ENCODE results near the gene CHST11. TPM values are rescaled to one million over a fixed set of nuclear protein-coding genes. Genes with fewer than 3 reads are reported as not detected.

The CHST11 gene
- total RNA-seq, 1 donor from 2014 or later = 6.0 TPM

DNA sequence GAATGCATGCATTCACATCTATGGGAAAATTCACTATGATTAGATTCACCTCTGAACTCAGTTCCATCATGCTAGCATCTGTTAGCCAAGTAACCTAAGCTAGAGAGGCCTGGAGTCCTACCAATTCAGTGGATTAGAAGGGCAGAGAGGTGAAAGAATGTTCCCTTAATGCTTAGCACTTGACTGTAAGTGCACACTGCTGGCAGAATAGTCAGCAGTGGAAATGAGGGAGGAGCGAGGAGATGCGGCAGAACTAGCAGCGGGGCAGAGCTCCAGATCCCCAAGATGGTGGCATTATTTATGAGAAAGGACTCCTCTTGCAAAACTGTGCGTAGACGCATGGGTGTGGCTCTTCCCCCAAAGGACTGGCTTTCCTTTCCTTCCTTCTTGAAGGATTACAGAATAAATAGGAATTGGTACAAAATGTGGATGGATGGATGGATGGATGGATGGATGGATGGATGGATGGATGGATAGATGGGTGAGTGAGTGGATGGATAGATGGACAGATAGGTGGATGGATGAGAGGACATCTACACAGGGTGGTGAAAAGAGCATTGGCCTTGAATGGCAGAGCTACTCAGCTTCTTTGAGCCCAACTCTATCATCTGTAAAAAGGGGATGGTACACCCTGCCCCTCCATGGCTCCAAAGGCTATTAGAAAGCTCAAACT, 227.2 kb downstream of the CHST11 start:
- intact Hi-C loops (cut with micrococcal nuclease) = no loop called here
- Histone ChIP-seq H3K4me3 (no peak overlapping the region), H3K4me1 (peaks cover 37% of the 10 kb centered on the region), H3K27me3 (ENCODE audit: low read depth) (no peaks in the 10 kb centered on the region), H3K9me3 (replicated peaks) (no peaks in the 10 kb centered on the region), H3K27ac (replicated peaks) (peak overlapping the region; percentile 54), H3K36me3 (no peaks in the 10 kb centered on the region)
- no peak for TF ChIP-seq CTCF (IDR thresholded peaks at IDR 0.05; ENCODE audit: borderline replicate concordance)
- DNase-seq = no peak

GRCh38 chr12:104684884-104685283, 228.1 kb downstream of the CHST11 start:
- intact Hi-C loops (cut with micrococcal nuclease) = no loop called here

DNA sequence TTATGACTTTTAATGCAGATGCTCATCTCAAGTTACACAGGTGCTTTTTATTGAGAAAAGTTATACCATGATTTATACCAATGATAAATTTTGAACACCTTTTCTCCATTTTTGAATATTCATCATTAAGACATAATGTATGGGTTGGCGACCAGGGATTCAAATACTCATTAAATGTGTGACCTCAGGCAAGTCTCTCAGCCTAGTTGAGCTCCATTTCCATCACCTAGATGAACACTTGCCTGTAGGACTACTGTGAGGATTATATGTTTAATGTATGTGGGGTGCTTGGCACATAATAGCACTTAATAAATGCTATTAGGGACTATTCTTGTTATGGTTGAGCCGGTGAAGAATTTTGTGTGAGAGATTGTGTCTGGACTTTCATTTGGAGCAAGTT, 228.6 kb downstream of the CHST11 start:
- Histone ChIP-seq H3K4me1 (peaks cover 37% of the 10 kb centered on the region), H3K27me3 (ENCODE audit: low read depth) (no peaks in the 10 kb centered on the region), H3K27ac (replicated peaks) (no peak overlapping the region), H3K4me3 (no peak overlapping the region), H3K36me3 (no peaks in the 10 kb centered on the region), H3K9me3 (replicated peaks) (no peaks in the 10 kb centered on the region)
- intact Hi-C loops (cut with micrococcal nuclease) = no loop called here
- no peak for TF ChIP-seq CTCF (IDR thresholded peaks at IDR 0.05; ENCODE audit: borderline replicate concordance)
- no peak for DNase-seq

More at GRCh38 chr12:104684884-104685283, 228.1 kb downstream of the CHST11 start:
- H3K27ac ChIP-seq (replicated peaks) = no peak overlapping the region
- no peaks in the 10 kb centered on the region for H3K36me3 ChIP-seq
- peaks cover 37% of the 10 kb centered on the region for H3K4me1 ChIP-seq
- no peaks in the 10 kb centered on the region for H3K27me3 ChIP-seq (ENCODE audit: low read depth)
- no peak overlapping the region for H3K4me3 ChIP-seq
- no peak for DNase-seq
- TF ChIP-seq CTCF (IDR thresholded peaks at IDR 0.05; ENCODE audit: borderline replicate concordance) = no peak
- H3K9me3 ChIP-seq (replicated peaks) = no peaks in the 10 kb centered on the region

- Histone ChIP-seq H3K27me3 (ENCODE audit: low read depth) (no peaks in the 10 kb centered on the region), H3K4me1 (peaks cover 37% of the 10 kb centered on the region), H3K27ac (replicated peaks) (no peak overlapping the region), H3K36me3 (no peaks in the 10 kb centered on the region), H3K4me3 (no peak overlapping the region), H3K9me3 (replicated peaks) (no peaks in the 10 kb centered on the region)
- DNase-seq = no peak
- TF ChIP-seq CTCF (IDR thresholded peaks at IDR 0.05; ENCODE audit: borderline replicate concordance) = no peak
- intact Hi-C loops (cut with micrococcal nuclease) = no loop called here
Observed at GRCh38 chr12:104686196-104686595, 229.4 kb downstream of the CHST11 start.

DNA sequence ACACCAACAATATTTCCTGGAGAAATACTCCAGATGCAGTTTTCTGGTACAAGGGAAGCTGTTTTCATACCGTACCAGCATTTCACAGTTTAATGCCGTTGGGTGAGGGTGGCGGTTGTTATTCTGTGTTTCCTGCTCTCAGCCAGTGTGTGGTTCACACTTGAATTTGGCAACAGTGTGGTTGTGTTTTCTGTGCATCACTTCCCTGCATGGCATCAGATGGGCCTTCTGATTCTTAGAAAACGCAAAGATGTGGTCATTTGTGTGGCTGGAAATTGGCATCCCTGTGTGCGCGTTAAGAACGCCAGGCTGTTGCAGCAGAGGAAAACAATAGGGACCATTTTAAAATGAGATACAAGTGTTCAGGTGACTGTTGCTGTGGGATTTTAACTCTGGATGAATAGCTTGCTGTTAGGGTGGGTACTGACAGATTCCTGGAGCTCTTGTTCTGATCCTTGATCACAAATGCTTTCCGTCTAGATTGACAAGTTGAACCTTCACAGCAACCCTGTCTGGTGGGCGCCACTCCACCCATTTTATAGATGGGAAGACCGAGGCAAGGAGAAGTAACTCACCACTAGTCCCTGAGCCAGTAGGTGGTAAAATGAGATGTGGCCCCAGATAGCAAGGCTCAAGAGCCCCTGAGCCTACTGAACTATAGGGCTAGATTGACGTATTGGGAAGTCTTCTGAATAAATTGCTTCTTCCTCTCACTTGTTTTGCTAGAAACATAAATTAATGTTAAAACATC, 231.2 kb downstream of the CHST11 start:
- no peak overlapping the region for H3K4me3 ChIP-seq
- no peaks in the 10 kb centered on the region for H3K36me3 ChIP-seq
- H3K9me3 ChIP-seq (replicated peaks) = peaks cover 6% of the 10 kb centered on the region
- peaks cover 28% of the 10 kb centered on the region for H3K4me1 ChIP-seq
- DNase-seq = no peak
- intact Hi-C loops (cut with micrococcal nuclease) = no loop called here
- no peak overlapping the region for H3K27ac ChIP-seq (replicated peaks)
- H3K27me3 ChIP-seq (ENCODE audit: low read depth) = no peaks in the 10 kb centered on the region
- TF ChIP-seq CTCF (IDR thresholded peaks at IDR 0.05; ENCODE audit: borderline replicate concordance) = no peak

Data from left ventricle myocardium inferior (tissue), 1 donor.